Panc1 (cell line): ENCODE data around the gene COL4A1. TPM values are rescaled to one million over a fixed set of nuclear protein-coding genes. Genes with fewer than 3 reads are reported as not detected.

Source experiments
- ATAC-seq: fragments of 200-7000 bp; cut with Tn5 transposase; 2 replicates; pipeline ENCODE4 v1.9.1; 2020; ENCODE audit warnings: mild to moderate bottlenecking, moderate library complexity
- BruUV-seq: library from RNA; stranded (reverse); fragments of 400-500 nt; replicated peaks from 2 replicates; lab custom pipeline; 2021; lab: Mats Ljungman, UMichigan
- CTCF ChIA-PET: fragments of 300-600 bp; sonication (Branson Sonifier 250); formaldehyde crosslinking; loops from one replicate; lab custom pipeline; 2022; ENCODE audit warnings: antibody characterized with exemption; lab: Charles Lee
- POLR2A ChIA-PET: fragments of 300-600 bp; sonication (Branson Sonifier 250); formaldehyde crosslinking; loops from one replicate; lab custom pipeline; 2022; ENCODE audit warnings: antibody characterized with exemption; lab: Charles Lee
- DNase-seq: peaks from one replicate; pipeline ENCODE4 v3.0.0-alpha.2; 2010; ENCODE audit warnings: low read depth, low spot score
- H3K27ac ChIP-seq: 2 replicates; pipeline ENCODE4 v1.5.1; 2011; ENCODE audit warnings: mild to moderate bottlenecking, low read length, inconsistent platforms
- H3K27me3 ChIP-seq: fragments of 200-500 bp; sonication (Bioruptor generic); 2 replicates; pipeline ENCODE4 v1.6.0; 2014; ENCODE audit warnings: low read length, inconsistent platforms; ENCODE audit not compliant: control insufficient read depth, insufficient read depth
- H3K36me3 ChIP-seq: fragments of 200-500 bp; sonication (Bioruptor generic); 2 replicates; pipeline ENCODE4 v1.5.1; 2014; ENCODE audit warnings: inconsistent platforms, mild to moderate bottlenecking, low read length, moderate library complexity; ENCODE audit not compliant: control insufficient read depth, insufficient read depth
- H3K4me1 ChIP-seq: 2 replicates; pipeline ENCODE4 v1.5.1; 2011; ENCODE audit warnings: inconsistent platforms, mild to moderate bottlenecking, low read length, moderate library complexity; ENCODE audit not compliant: control insufficient read depth, insufficient read depth
- H3K4me3 ChIP-seq, 2 experiments: 2 replicates each; pipeline ENCODE4 v1.5.1; 2011 to 2012; ENCODE audit warnings: low read depth in 2 of 2, low read length in 2 of 2, mild to moderate bottlenecking in 2 of 2, inconsistent platforms in 1 of 2, moderate library complexity in 1 of 2
- H3K9me3 ChIP-seq: fragments of 200-500 bp; sonication (Bioruptor generic); 2 replicates; pipeline ENCODE4 v1.5.1; 2014; ENCODE audit warnings: low read depth, mild to moderate bottlenecking, inconsistent platforms, low read length, moderate library complexity; ENCODE audit not compliant: control insufficient read depth, insufficient read depth
- CTCF ChIP-seq: fragments of 450-650 bp; IDR thresholded peaks from 2 replicates; pipeline ENCODE4 v1.5.1; 2017; ENCODE audit warnings: mild to moderate bottlenecking
- POLR2AphosphoS5 ChIP-seq: IDR thresholded peaks from 2 replicates; pipeline ENCODE4 v1.6.1; 2012; ENCODE audit warnings: mild to moderate bottlenecking, low read depth, low read length, moderate library complexity
- REST ChIP-seq, 2 experiments: IDR thresholded peaks; 2 replicates each; pipeline ENCODE4 v1.6.1; 2011 to 2012; ENCODE audit warnings: low read depth in 2 of 2, control low read depth in 1 of 2, low read length in 1 of 2, mild to moderate bottlenecking in 1 of 2, moderate library complexity in 1 of 2; ENCODE audit not compliant: insufficient read depth in 1 of 2
- SIN3A ChIP-seq: IDR thresholded peaks from 2 replicates; pipeline ENCODE4 v1.6.1; 2012; ENCODE audit warnings: low read depth, mild to moderate bottlenecking, low read length, moderate library complexity, borderline replicate concordance; ENCODE audit not compliant: insufficient read depth
- TCF7L2 ChIP-seq: IDR thresholded peaks from 2 replicates; pipeline ENCODE4 v1.6.1; 2011; ENCODE audit warnings: mild to moderate bottlenecking, low read depth, low read length, inconsistent platforms
- in situ Hi-C: cut with HindIII; loops from 2 replicates; pipeline ENCODE4 v1.10.0; 2016; ENCODE audit warnings: low sequenced_read_pairs, low pct_unique_long_range_greater_than_20kb
- intact Hi-C: fragments of 100-400 bp; cut with micrococcal nuclease; formaldehyde crosslinking; loops from one replicate; pipeline ENCODE4 v1.10.0; 2022; ENCODE audit not compliant: unreplicated experiment
- total RNA-seq: library from RNA; stranded (reverse); gene quantifications from one replicate; pipeline ENCODE4 v1.2.1, GENCODE V29; 2021; ENCODE audit not compliant: unreplicated experiment

Gene COL4A1
- total RNA-seq, 1 experiment from 2014 or later = 1.1 TPM

GRCh38 chr13:110342474-110342873 lies 35.5 kb upstream of the COL4A1 start:
- no peak for ATAC-seq
- in situ Hi-C loops = no loop called here

GRCh38 chr13:110341445-110342244 lies 34.7 kb upstream of the COL4A1 start:
- CTCF ChIA-PET = no interaction called here
- no peaks in the 10 kb centered on the region for H3K27me3 ChIP-seq
- intact Hi-C loops = no loop called here
- no peaks in the 10 kb centered on the region for H3K36me3 ChIP-seq
- ATAC-seq = no peak
- POLR2A ChIA-PET = no interaction called here
- in situ Hi-C loops = no loop called here
- BruUV-seq = no TSS peak
- no peaks in the 10 kb centered on the region for H3K9me3 ChIP-seq
- no peak overlapping the region for H3K27ac ChIP-seq
- H3K4me3 ChIP-seq = no peak overlapping the region
- no peaks in the 10 kb centered on the region for H3K4me1 ChIP-seq
- no peak for TF ChIP-seq REST (IDR thresholded peaks at IDR 0.05; ENCODE audit: insufficient read depth in 1 of 2, low read depth in 2 of 2, low read length in 1 of 2)
- TF ChIP-seq TCF7L2 = no peak
- no peak for TF ChIP-seq POLR2AphosphoS5
- TF ChIP-seq CTCF = no peak
- TF ChIP-seq SIN3A = no peak
- no peak for DNase-seq

More at GRCh38 chr13:110342474-110342873, 35.5 kb upstream of the COL4A1 start:
- Histone ChIP-seq H3K4me1 (no peaks in the 10 kb centered on the region), H3K36me3 (no peaks in the 10 kb centered on the region), H3K27me3 (no peaks in the 10 kb centered on the region), H3K9me3 (no peaks in the 10 kb centered on the region), H3K4me3 (no peak overlapping the region), H3K27ac (no peak overlapping the region)
- DNase-seq = no peak
- no TSS peak for BruUV-seq
- TF ChIP-seq TCF7L2 (no peak), POLR2AphosphoS5 (no peak), REST (IDR thresholded peaks at IDR 0.05; ENCODE audit: insufficient read depth in 1 of 2, low read depth in 2 of 2, low read length in 1 of 2) (no peak), CTCF (no peak), SIN3A (no peak)
- POLR2A ChIA-PET = no interaction called here
- CTCF ChIA-PET = no interaction called here
- intact Hi-C loops = no loop called here
